ENCODE results near the gene CCDC9B.

- TF ChIP-seq CTCF (IDR thresholded peaks at IDR 0.05) (no peak), EZH2 (IDR thresholded peaks at IDR 0.05) (peak; percentile 27), EZH2phosphoT487 (IDR thresholded peaks at IDR 0.05) (peak; percentile 51)
These were observed 49.7 kb downstream of the CCDC9B start for GRCh38 chr15:40290918-40291574.
